Measurements from ENCODE around the gene SERINC5. TPM values are rescaled to one million over a fixed set of nuclear protein-coding genes. Genes with fewer than 3 reads are reported as not detected.

Gene SERINC5
- total and polyA plus RNA-seq, 2 donors (not counting 3 experiments of a cell fraction or from before 2014, with no cell fraction given): 3.2 to 10.1 TPM

- no peaks in the 10 kb centered on the region for H3K36me3 ChIP-seq (ENCODE audit: control insufficient read depth in 2 of 2, extremely low read depth in 1 of 2, insufficient read depth in 2 of 2, low read length in 2 of 2)
- dilution Hi-C loops (cut with MboI; ENCODE audit: extremely low pct_ligation_motif_present, low sequenced_read_pairs): no loop called here
- FAIRE-seq (no peak), DNase-seq (ENCODE audit: low read depth, low spot score) (peak; percentile 32)
- ChIA-PET POLR2A (no interaction called here), CTCF (no interaction called here)
- intact Hi-C loops (cut with micrococcal nuclease): no loop called here
- no peak overlapping the region for H3K9ac ChIP-seq (replicated peaks; ENCODE audit: extremely low read depth, insufficient read depth, low read length)
- H3K4me2 ChIP-seq (ENCODE audit: insufficient read depth, low read length): no peak overlapping the region
- no TSS peak for BruUV-seq (replicated peaks)
- no peaks in the 10 kb centered on the region for H3K9me3 ChIP-seq (replicated peaks; ENCODE audit: control insufficient read depth, insufficient read depth, low read length)
- H4K20me1 ChIP-seq (replicated peaks; ENCODE audit: control insufficient read depth, extremely low read depth, insufficient read depth, low read length): no peaks in the 10 kb centered on the region
- no peak overlapping the region for H2AFZ ChIP-seq (ENCODE audit: low read depth, low read length)
- H3K27me3 ChIP-seq (ENCODE audit: control insufficient read depth in 2 of 2, insufficient read depth in 2 of 2, low read length in 2 of 2): no peaks in the 10 kb centered on the region
- no peaks in the 10 kb centered on the region for H3K9me1 ChIP-seq (replicated peaks; ENCODE audit: control insufficient read depth, extremely low read depth, insufficient read depth, low read length)
- H3K4me1 ChIP-seq (ENCODE audit: control insufficient read depth, extremely low read depth, insufficient read depth, low read length): no peaks in the 10 kb centered on the region
- TF ChIP-seq EZH2 (IDR thresholded peaks at IDR 0.05; ENCODE audit: borderline replicate concordance, low read depth, low read length, severe bottlenecking): no peak
- no peak for TF ChIP-seq POLR2A (IDR thresholded peaks at IDR 0.05; ENCODE audit: low read depth, low read length)
- no peak for TF ChIP-seq MAX (IDR thresholded peaks at IDR 0.05; ENCODE audit: insufficient read depth, insufficient read length)
- TF ChIP-seq POLR2AphosphoS5 (IDR thresholded peaks at IDR 0.05; ENCODE audit: insufficient read depth, low read depth, low read length): no peak
- no peak for TF ChIP-seq JUN (IDR thresholded peaks at IDR 0.05; ENCODE audit: borderline replicate concordance, insufficient read depth, insufficient read length, low read depth)
- no peak for TF ChIP-seq MYC (IDR thresholded peaks at IDR 0.05; ENCODE audit: low read depth, low read length)
- no peak for TF ChIP-seq FOS (IDR thresholded peaks at IDR 0.05; ENCODE audit: borderline replicate concordance, insufficient read depth, low read length)
- no peak for TF ChIP-seq GATA2 (IDR thresholded peaks at IDR 0.05; ENCODE audit: insufficient read depth, insufficient read length, low read depth, low read length)
- no peak for TF ChIP-seq CTCF (IDR thresholded peaks at IDR 0.05; ENCODE audit: extremely low read depth in 1 of 2, insufficient read depth in 1 of 2, low read depth in 1 of 2, low read length in 2 of 2)
- H3K27ac ChIP-seq (ENCODE audit: insufficient read depth, low read depth, low read length): no peak overlapping the region
- H3K79me2 ChIP-seq (ENCODE audit: control insufficient read depth, insufficient read depth, low read length): no peaks in the 10 kb centered on the region
- no peak overlapping the region for H3K4me3 ChIP-seq (replicated peaks in 1 of 3; ENCODE audit: insufficient read depth in 1 of 3, low read depth in 1 of 3, low read length in 3 of 3)
These were observed 121.0 kb downstream of the SERINC5 start for GRCh38 chr5:80134876-80135275.

Data from endothelial cell of umbilical vein (primary cell).